IMR-90 (cell line): ENCODE data around the gene TEX2. TPM values are rescaled to one million over a fixed set of nuclear protein-coding genes. Genes with fewer than 3 reads are reported as not detected.

Source experiments
- ATAC-seq: fragments of 200-7000 bp; cut with Tn5 transposase; 2 replicates; pipeline ENCODE4 v1.9.1; 2020; ENCODE audit warnings: low read depth, mild to moderate bottlenecking, moderate library complexity
- BruUV-seq: library from RNA; stranded (reverse); fragments of 400-500 nt; replicated peaks from 2 replicates; lab custom pipeline; 2021; lab: Mats Ljungman, UMichigan
- CTCF ChIA-PET: fragments of 300-600 bp; formaldehyde crosslinking; extraction: SDS; loops from one replicate; lab custom pipeline; 2021; ENCODE audit warnings: antibody characterized with exemption; lab: Yijun Ruan, JAX
- POLR2A ChIA-PET: fragments of 300-600 bp; sonication (Branson Sonifier 250); formaldehyde crosslinking; loops from one replicate; lab custom pipeline; 2022; ENCODE audit warnings: antibody characterized with exemption; ENCODE audit not compliant: unreplicated experiment; lab: Charles Lee
- DNase-seq: peaks from one replicate; pipeline ENCODE4 v3.0.0; 2013
- H2AFZ ChIP-seq: replicated peaks from 2 replicates; pipeline ENCODE3; 2013; ENCODE audit warnings: low read length, mild to moderate bottlenecking; ENCODE audit not compliant: poor library complexity
- H2AK5ac ChIP-seq: 2 replicates; pipeline ENCODE4 v1.6.1; 2013; ENCODE audit warnings: low read depth, low read length, inconsistent platforms
- H2AK9ac ChIP-seq: replicated peaks from 2 replicates; pipeline ENCODE3; 2013; ENCODE audit warnings: mild to moderate bottlenecking, low read depth, low read length, moderate library complexity; ENCODE audit not compliant: poor library complexity
- H2BK120ac ChIP-seq: 2 replicates; pipeline ENCODE4 v1.6.1; 2013; ENCODE audit warnings: low read depth, low read length, inconsistent platforms
- H2BK15ac ChIP-seq: 3 replicates; pipeline ENCODE4 v1.6.1; 2013; ENCODE audit warnings: low read depth, low read length, inconsistent platforms
- H2BK20ac ChIP-seq: 2 replicates; pipeline ENCODE4 v1.6.1; 2013; ENCODE audit warnings: low read depth, mild to moderate bottlenecking, inconsistent platforms, low read length, moderate library complexity
- H2BK5ac ChIP-seq: 2 replicates; pipeline ENCODE4 v1.6.1; 2013; ENCODE audit warnings: mild to moderate bottlenecking, low read depth, low read length, inconsistent platforms; ENCODE audit not compliant: poor library complexity, severe bottlenecking
- H3K14ac ChIP-seq: replicated peaks from 2 replicates; pipeline ENCODE4 v1.6.1; 2013; ENCODE audit warnings: low read depth, low read length, inconsistent platforms
- H3K18ac ChIP-seq: 2 replicates; pipeline ENCODE4 v1.6.1; 2013; ENCODE audit warnings: low read depth, low read length, control low read depth
- H3K23ac ChIP-seq: 2 replicates; pipeline ENCODE4 v1.6.1; 2013; ENCODE audit warnings: low read depth, low read length, inconsistent platforms
- H3K27ac ChIP-seq: 2 replicates; pipeline ENCODE4 v1.5.1; 2013; ENCODE audit warnings: mild to moderate bottlenecking, control low read depth, low read length; ENCODE audit not compliant: insufficient read depth
- H3K27me3 ChIP-seq: 2 replicates; pipeline ENCODE4 v1.6.1; 2013; ENCODE audit warnings: low read length; ENCODE audit not compliant: control insufficient read depth, insufficient read depth
- H3K36me3 ChIP-seq: 2 replicates; pipeline ENCODE4 v1.6.1; 2013; ENCODE audit warnings: low read length, mixed read lengths; ENCODE audit not compliant: control insufficient read depth, insufficient read depth
- H3K4ac ChIP-seq: 2 replicates; pipeline ENCODE4 v1.6.1; 2013; ENCODE audit warnings: low read depth, low read length, inconsistent platforms
- H3K4me1 ChIP-seq: 2 replicates; pipeline ENCODE4 v1.6.1; 2013; ENCODE audit warnings: low read length, mixed read lengths; ENCODE audit not compliant: control insufficient read depth, insufficient read depth
- H3K4me2 ChIP-seq: 2 replicates; pipeline ENCODE4 v1.6.1; 2013; ENCODE audit warnings: low read depth, mild to moderate bottlenecking, control low read depth, low read length, moderate library complexity
- H3K4me3 ChIP-seq: 2 replicates; pipeline ENCODE4 v1.5.1; 2013; ENCODE audit warnings: low read depth, mild to moderate bottlenecking, control low read depth, low read length, moderate library complexity; ENCODE audit not compliant: insufficient read depth
- H3K56ac ChIP-seq: 2 replicates; pipeline ENCODE4 v1.6.1; 2013; ENCODE audit warnings: low read length, inconsistent platforms; ENCODE audit not compliant: insufficient read depth; ENCODE audit errors: extremely low read depth
- H3K79me1 ChIP-seq, 2 experiments: 2 replicates each; pipeline ENCODE4 v1.6.1; 2013; ENCODE audit warnings: low read length in 2 of 2, inconsistent platforms in 1 of 2, low read depth in 1 of 2
- H3K9ac ChIP-seq: 2 replicates; pipeline ENCODE4 v1.6.1; 2013; ENCODE audit warnings: low read depth, low read length, control low read depth
- H3K9me1 ChIP-seq: 2 replicates; pipeline ENCODE4 v1.6.1; 2013; ENCODE audit warnings: low read length, inconsistent platforms; ENCODE audit not compliant: insufficient read depth
- H3K9me3 ChIP-seq: 2 replicates; pipeline ENCODE4 v1.6.1; 2013; ENCODE audit warnings: low read length; ENCODE audit not compliant: control insufficient read depth, insufficient read depth
- H4K20me1 ChIP-seq: 2 replicates; pipeline ENCODE4 v1.6.1; 2013; ENCODE audit warnings: low read length, inconsistent platforms; ENCODE audit not compliant: insufficient read depth
- H4K5ac ChIP-seq: 2 replicates; pipeline ENCODE4 v1.6.1; 2013; ENCODE audit warnings: mild to moderate bottlenecking, low read depth, low read length, control low read depth
- H4K8ac ChIP-seq, 2 experiments: 2 replicates each; pipeline ENCODE4 v1.6.1; 2013; ENCODE audit warnings: low read depth in 2 of 2, low read length in 2 of 2, control low read depth in 1 of 2, inconsistent platforms in 1 of 2
- H4K91ac ChIP-seq: 2 replicates; pipeline ENCODE4 v1.6.1; 2013; ENCODE audit warnings: low read depth, low read length, inconsistent platforms; ENCODE audit not compliant: insufficient read depth
- BHLHE40 ChIP-seq: fragments of 150-350 bp; IDR thresholded peaks from 2 replicates; pipeline ENCODE4 v1.6.1; 2016; ENCODE audit warnings: mild to moderate bottlenecking, low read depth, low read length
- CEBPB ChIP-seq: IDR thresholded peaks from 2 replicates; pipeline ENCODE4 v1.6.1; 2012; ENCODE audit warnings: low read depth, low read length, improper control_type of control experiment
- CHD1 ChIP-seq: IDR thresholded peaks from 2 replicates; pipeline ENCODE4 v1.6.1; 2012; ENCODE audit warnings: low read depth, low read length, improper control_type of control experiment
- ELK1 ChIP-seq: fragments of 150-350 bp; IDR thresholded peaks from 2 replicates; pipeline ENCODE4 v1.6.1; 2016; ENCODE audit warnings: low read depth, mild to moderate bottlenecking, low read length, moderate library complexity, borderline replicate concordance
- FOS ChIP-seq: fragments of 150-350 bp; IDR thresholded peaks from 2 replicates; pipeline ENCODE4 v1.6.1; 2016; ENCODE audit warnings: low read depth, low read length
- MAFK ChIP-seq: IDR thresholded peaks from 2 replicates; pipeline ENCODE4 v1.6.1; 2012; ENCODE audit warnings: low read depth, low read length, improper control_type of control experiment
- MAZ ChIP-seq: IDR thresholded peaks from 2 replicates; pipeline ENCODE4 v1.6.1; 2012; ENCODE audit warnings: low read depth, mild to moderate bottlenecking, low read length, improper control_type of control experiment, moderate library complexity, borderline replicate concordance
- MXI1 ChIP-seq: IDR thresholded peaks from 2 replicates; pipeline ENCODE4 v1.6.1; 2012; ENCODE audit warnings: low read depth, mild to moderate bottlenecking, low read length, moderate library complexity, borderline replicate concordance
- NFE2L2 ChIP-seq: fragments of 150-350 bp; IDR thresholded peaks from 2 replicates; pipeline ENCODE4 v1.6.1; 2016; ENCODE audit warnings: low read depth, mild to moderate bottlenecking, low read length
- POLR2A ChIP-seq: IDR thresholded peaks from 2 replicates; pipeline ENCODE4 v1.6.1; 2012; ENCODE audit warnings: mild to moderate bottlenecking, low read depth, low read length
- RAD21 ChIP-seq: IDR thresholded peaks from 2 replicates; pipeline ENCODE4 v1.6.1; 2012; ENCODE audit warnings: low read length, improper control_type of control experiment
- RCOR1 ChIP-seq: IDR thresholded peaks from 2 replicates; pipeline ENCODE4 v1.6.1; 2012; ENCODE audit warnings: mild to moderate bottlenecking, low read length, improper control_type of control experiment; ENCODE audit not compliant: insufficient replicate concordance
- RFX5 ChIP-seq: IDR thresholded peaks from 2 replicates; pipeline ENCODE4 v1.8.0; 2012; ENCODE audit warnings: low read depth, mild to moderate bottlenecking, low read length, moderate library complexity
- SMC3 ChIP-seq: fragments of 150-350 bp; IDR thresholded peaks from 2 replicates; pipeline ENCODE4 v1.6.1; 2016; ENCODE audit warnings: low read depth, mild to moderate bottlenecking, antibody characterized with exemption, low read length, moderate library complexity
- WGBS, 2 experiments: methylation state at CpG; one replicate each; pipeline versions ENCODE4 v1.1.5 to v1.1.7; 2013; ENCODE audit warnings: missing lambda C conversion rate in 2 of 2; ENCODE audit not compliant: insufficient read length in 1 of 2; ENCODE audit errors: extremely low coverage in 2 of 2; 5-methylcytosine and 5-hydroxymethylcytosine counted together
- dilution Hi-C: fragments of 300-500 bp; cut with HindIII; formaldehyde crosslinking; loops from one replicate; pipeline ENCODE4 v1.14.3; 2018; ENCODE audit warnings: low sequenced_read_pairs; ENCODE audit not compliant: unreplicated experiment
- in situ Hi-C: fragments of 300-500 bp; cut with MboI; formaldehyde crosslinking; loops from 3 replicates; pipeline ENCODE4 v1.14.3; 2019; ENCODE audit warnings: low sequenced_read_pairs, inconsistent platforms, mixed read lengths
- intact Hi-C: fragments of 100-400 bp; cut with micrococcal nuclease; formaldehyde crosslinking; loops from 2 replicates; pipeline ENCODE4 v1.10.0; 2022
- polyA plus RNA-seq, 3 experiments: library from polyadenylated mRNA; depleted of rRNA; stranded (reverse); fragments of >200 nt; gene quantifications; 2 replicates each; pipeline ENCODE4 v1.2.3, GENCODE V29; 2012; ENCODE audit warnings: low replicate concordance in 1 of 3
- total RNA-seq: library from RNA; depleted of rRNA; stranded (reverse); fragments of >200 nt; gene quantifications from 2 replicates; pipeline ENCODE4 v1.2.3, GENCODE V29; 2012
- TF ChIP-seq, protein P1 (sequence below): conservative IDR thresholded peaks from 2 replicates; pipeline ENCODE4 v1.5.1; 2012; ENCODE audit warnings: mild to moderate bottlenecking, low read depth, low read length, improper control_type of control experiment
- TF ChIP-seq, protein P2 (sequence below): fragments of 150-350 bp; IDR thresholded peaks from 2 replicates; pipeline ENCODE4 v1.6.1; 2017; ENCODE audit warnings: mild to moderate bottlenecking, antibody characterized with exemption, low read length, low read depth

Gene TEX2
- total and polyA plus RNA-seq, 2 of the 4 experiments (the other 2 are of a cell fraction), result 18.2 to 21.9 TPM

- in situ Hi-C loops (no loop called here), dilution Hi-C loops (no loop called here), intact Hi-C loops (no loop called here)
- ChIA-PET POLR2A (no interaction called here), CTCF (interaction anchor here (1.0 kb wide), 1 partner anchor 28 kb away, joined by 3 read pairs; no protein-coding TSS in a partner anchor)
- Histone ChIP-seq H3K27me3 (no peaks in the 10 kb centered on the region), H3K4me3 (no peak overlapping the region), H4K20me1 (peaks cover 13% of the 10 kb centered on the region), H3K9ac (no peak overlapping the region), H4K5ac (no peak overlapping the region), H3K9me3 (no peaks in the 10 kb centered on the region), H3K23ac (0 out of 2 replicates have a peak overlapping the region, but pooled peaks have one; percentile 18), H2AK9ac (no peak overlapping the region), H2BK5ac (no peak overlapping the region), H3K27ac (no peak overlapping the region), H2BK120ac (no peak overlapping the region), H2AK5ac (peak overlapping the region; percentile 17; the same call in 1 of the 2 replicates), H3K14ac (peak overlapping the region; percentile 64; the same call in 1 of the 2 replicates), H4K8ac (no peak overlapping the region), H3K4me1 (peaks cover 16% of the 10 kb centered on the region), H3K36me3 (no peaks in the 10 kb centered on the region), H3K4me2 (no peak overlapping the region), H3K18ac (no peak overlapping the region), H3K9me1 (peaks cover 6% of the 10 kb centered on the region), H4K91ac (no peak overlapping the region), H2BK15ac (no peak overlapping the region), H3K79me1 (peaks cover 19 to 40% of the 10 kb centered on the region in 2 experiments; a peak in 3 of 4 replicates), H3K4ac (no peak overlapping the region), H2BK20ac (no peak overlapping the region), H2AFZ (no peak overlapping the region), H3K56ac (no peak overlapping the region)
- no TSS peak for BruUV-seq
- peak; percentile 34 for DNase-seq
- WGBS, 2 experiments, result no CpG with 5 or more reads among the region's 5 CpGs
- no peak for ATAC-seq
- TF ChIP-seq, protein P1, sequence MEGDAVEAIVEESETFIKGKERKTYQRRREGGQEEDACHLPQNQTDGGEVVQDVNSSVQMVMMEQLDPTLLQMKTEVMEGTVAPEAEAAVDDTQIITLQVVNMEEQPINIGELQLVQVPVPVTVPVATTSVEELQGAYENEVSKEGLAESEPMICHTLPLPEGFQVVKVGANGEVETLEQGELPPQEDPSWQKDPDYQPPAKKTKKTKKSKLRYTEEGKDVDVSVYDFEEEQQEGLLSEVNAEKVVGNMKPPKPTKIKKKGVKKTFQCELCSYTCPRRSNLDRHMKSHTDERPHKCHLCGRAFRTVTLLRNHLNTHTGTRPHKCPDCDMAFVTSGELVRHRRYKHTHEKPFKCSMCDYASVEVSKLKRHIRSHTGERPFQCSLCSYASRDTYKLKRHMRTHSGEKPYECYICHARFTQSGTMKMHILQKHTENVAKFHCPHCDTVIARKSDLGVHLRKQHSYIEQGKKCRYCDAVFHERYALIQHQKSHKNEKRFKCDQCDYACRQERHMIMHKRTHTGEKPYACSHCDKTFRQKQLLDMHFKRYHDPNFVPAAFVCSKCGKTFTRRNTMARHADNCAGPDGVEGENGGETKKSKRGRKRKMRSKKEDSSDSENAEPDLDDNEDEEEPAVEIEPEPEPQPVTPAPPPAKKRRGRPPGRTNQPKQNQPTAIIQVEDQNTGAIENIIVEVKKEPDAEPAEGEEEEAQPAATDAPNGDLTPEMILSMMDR, result no peak
- TF ChIP-seq NFE2L2 (no peak), RFX5 (no peak), RAD21 (no peak), ELK1 (no peak), BHLHE40 (no peak), CHD1 (no peak), MAFK (no peak), CEBPB (no peak), FOS (no peak), POLR2A (no peak), MXI1 (no peak), RCOR1 (no peak), MAZ (no peak), SMC3 (no peak)
- TF ChIP-seq, protein P2, sequence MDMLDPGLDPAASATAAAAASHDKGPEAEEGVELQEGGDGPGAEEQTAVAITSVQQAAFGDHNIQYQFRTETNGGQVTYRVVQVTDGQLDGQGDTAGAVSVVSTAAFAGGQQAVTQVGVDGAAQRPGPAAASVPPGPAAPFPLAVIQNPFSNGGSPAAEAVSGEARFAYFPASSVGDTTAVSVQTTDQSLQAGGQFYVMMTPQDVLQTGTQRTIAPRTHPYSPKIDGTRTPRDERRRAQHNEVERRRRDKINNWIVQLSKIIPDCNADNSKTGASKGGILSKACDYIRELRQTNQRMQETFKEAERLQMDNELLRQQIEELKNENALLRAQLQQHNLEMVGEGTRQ, result no peak
Measured at GRCh38 chr17:64244165-64244564, 18.9 kb downstream of the TEX2 start.
